Gastrocnemius medialis (tissue), 4 donors: Measurements from ENCODE around the gene TUBGCP4.

Experiments
- CTCF ChIP-seq, 5 experiments: fragments of 450-650 bp in 3 of 5; fragments of 200-600 bp in 2 of 5; sonication (generic) in 2 of 5; IDR thresholded peaks in 4 of 5; conservative IDR thresholded peaks in 1 of 5; 1 replicate in 4 of 5; 2 replicates in 1 of 5; pipeline ENCODE4 v1.5.1; 2016 to 2019; ENCODE audit warnings: antibody characterized with exemption in 5 of 5, mild to moderate bottlenecking in 3 of 5, moderate library complexity in 3 of 5
- POLR2A ChIP-seq, 2 donors: fragments of 450-650 bp; IDR thresholded peaks; one replicate each; pipeline ENCODE4 v1.6.1; 2017; ENCODE audit warnings: antibody characterized with exemption in 2 of 2, mild to moderate bottlenecking in 2 of 2, moderate library complexity in 2 of 2

- TF ChIP-seq CTCF (IDR thresholded peaks at IDR 0.05 in 4 of 5, conservative IDR thresholded peaks at IDR 0.05 in 1 of 5) (no peak), POLR2A (IDR thresholded peaks at IDR 0.05) (no peak)
These were observed 23.8 kb upstream of the TUBGCP4 start for GRCh38 chr15:43347114-43347513.
